Panc1 (cell line): ENCODE measurements around the gene NPNT. TPM values are rescaled to one million over a fixed set of nuclear protein-coding genes. Genes with fewer than 3 reads are reported as not detected.

Experiments used
- ATAC-seq: fragments of 200-7000 bp; cut with Tn5 transposase; 2 replicates; pipeline ENCODE4 v1.9.1; 2020; ENCODE audit warnings: mild to moderate bottlenecking, moderate library complexity
- BruUV-seq: library from RNA; stranded (reverse); fragments of 400-500 nt; replicated peaks from 2 replicates; lab custom pipeline; 2021; lab: Mats Ljungman, UMichigan
- CTCF ChIA-PET: fragments of 300-600 bp; sonication (Branson Sonifier 250); formaldehyde crosslinking; loops from one replicate; lab custom pipeline; 2022; ENCODE audit warnings: antibody characterized with exemption; lab: Charles Lee
- POLR2A ChIA-PET: fragments of 300-600 bp; sonication (Branson Sonifier 250); formaldehyde crosslinking; loops from one replicate; lab custom pipeline; 2022; ENCODE audit warnings: antibody characterized with exemption; lab: Charles Lee
- DNase-seq: peaks from one replicate; pipeline ENCODE4 v3.0.0-alpha.2; 2010; ENCODE audit warnings: low read depth, low spot score
- H3K27ac ChIP-seq: 2 replicates; pipeline ENCODE4 v1.5.1; 2011; ENCODE audit warnings: mild to moderate bottlenecking, low read length, inconsistent platforms
- H3K27me3 ChIP-seq: fragments of 200-500 bp; sonication (Bioruptor generic); 2 replicates; pipeline ENCODE4 v1.6.0; 2014; ENCODE audit warnings: low read length, inconsistent platforms; ENCODE audit not compliant: control insufficient read depth, insufficient read depth
- H3K36me3 ChIP-seq: fragments of 200-500 bp; sonication (Bioruptor generic); 2 replicates; pipeline ENCODE4 v1.5.1; 2014; ENCODE audit warnings: inconsistent platforms, mild to moderate bottlenecking, low read length, moderate library complexity; ENCODE audit not compliant: control insufficient read depth, insufficient read depth
- H3K4me1 ChIP-seq: 2 replicates; pipeline ENCODE4 v1.5.1; 2011; ENCODE audit warnings: inconsistent platforms, mild to moderate bottlenecking, low read length, moderate library complexity; ENCODE audit not compliant: control insufficient read depth, insufficient read depth
- H3K4me3 ChIP-seq, 2 experiments: 2 replicates each; pipeline ENCODE4 v1.5.1; 2011 to 2012; ENCODE audit warnings: low read depth in 2 of 2, low read length in 2 of 2, mild to moderate bottlenecking in 2 of 2, inconsistent platforms in 1 of 2, moderate library complexity in 1 of 2
- H3K9me3 ChIP-seq: fragments of 200-500 bp; sonication (Bioruptor generic); 2 replicates; pipeline ENCODE4 v1.5.1; 2014; ENCODE audit warnings: low read depth, mild to moderate bottlenecking, inconsistent platforms, low read length, moderate library complexity; ENCODE audit not compliant: control insufficient read depth, insufficient read depth
- CTCF ChIP-seq: fragments of 450-650 bp; IDR thresholded peaks from 2 replicates; pipeline ENCODE4 v1.5.1; 2017; ENCODE audit warnings: mild to moderate bottlenecking
- POLR2AphosphoS5 ChIP-seq: IDR thresholded peaks from 2 replicates; pipeline ENCODE4 v1.6.1; 2012; ENCODE audit warnings: mild to moderate bottlenecking, low read depth, low read length, moderate library complexity
- SIN3A ChIP-seq: IDR thresholded peaks from 2 replicates; pipeline ENCODE4 v1.6.1; 2012; ENCODE audit warnings: low read depth, mild to moderate bottlenecking, low read length, moderate library complexity, borderline replicate concordance; ENCODE audit not compliant: insufficient read depth
- TCF7L2 ChIP-seq: IDR thresholded peaks from 2 replicates; pipeline ENCODE4 v1.6.1; 2011; ENCODE audit warnings: mild to moderate bottlenecking, low read depth, low read length, inconsistent platforms
- in situ Hi-C: cut with HindIII; loops from 2 replicates; pipeline ENCODE4 v1.10.0; 2016; ENCODE audit warnings: low sequenced_read_pairs, low pct_unique_long_range_greater_than_20kb
- intact Hi-C: fragments of 100-400 bp; cut with micrococcal nuclease; formaldehyde crosslinking; loops from one replicate; pipeline ENCODE4 v1.10.0; 2022; ENCODE audit not compliant: unreplicated experiment
- total RNA-seq: library from RNA; stranded (reverse); gene quantifications from one replicate; pipeline ENCODE4 v1.2.1, GENCODE V29; 2021; ENCODE audit not compliant: unreplicated experiment
- TF ChIP-seq, protein P1 (sequence below), 2 experiments: IDR thresholded peaks; 2 replicates each; pipeline ENCODE4 v1.6.1; 2011 to 2012; ENCODE audit warnings: low read depth in 2 of 2, control low read depth in 1 of 2, low read length in 1 of 2, mild to moderate bottlenecking in 1 of 2, moderate library complexity in 1 of 2; ENCODE audit not compliant: insufficient read depth in 1 of 2

NPNT gene
- total RNA-seq, 1 experiment from 2014 or later, result 1.9 TPM

DNA sequence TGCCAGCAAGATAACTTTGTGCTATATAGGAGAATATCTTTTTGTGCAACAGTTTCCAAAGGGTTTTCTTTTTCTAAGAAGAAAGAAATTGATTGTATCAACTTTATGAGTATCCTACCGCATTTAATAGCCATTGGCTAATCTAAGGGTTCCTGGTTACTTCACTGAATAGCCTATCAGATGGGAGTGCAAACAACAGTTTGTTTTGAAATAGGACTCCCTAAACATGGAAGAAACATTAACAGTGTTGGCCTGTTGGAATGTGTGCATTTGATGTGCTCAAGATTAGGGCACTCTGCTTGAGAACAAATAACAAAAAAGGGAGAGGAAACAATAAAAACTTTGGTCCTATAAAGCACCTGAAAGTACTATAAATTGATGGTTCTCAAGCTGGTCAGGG, 29.1 kb downstream of the NPNT start:
- no peaks in the 10 kb centered on the region for H3K4me1 ChIP-seq
- no peak for TF ChIP-seq CTCF
- no peak for TF ChIP-seq TCF7L2
- TF ChIP-seq, protein P1, sequence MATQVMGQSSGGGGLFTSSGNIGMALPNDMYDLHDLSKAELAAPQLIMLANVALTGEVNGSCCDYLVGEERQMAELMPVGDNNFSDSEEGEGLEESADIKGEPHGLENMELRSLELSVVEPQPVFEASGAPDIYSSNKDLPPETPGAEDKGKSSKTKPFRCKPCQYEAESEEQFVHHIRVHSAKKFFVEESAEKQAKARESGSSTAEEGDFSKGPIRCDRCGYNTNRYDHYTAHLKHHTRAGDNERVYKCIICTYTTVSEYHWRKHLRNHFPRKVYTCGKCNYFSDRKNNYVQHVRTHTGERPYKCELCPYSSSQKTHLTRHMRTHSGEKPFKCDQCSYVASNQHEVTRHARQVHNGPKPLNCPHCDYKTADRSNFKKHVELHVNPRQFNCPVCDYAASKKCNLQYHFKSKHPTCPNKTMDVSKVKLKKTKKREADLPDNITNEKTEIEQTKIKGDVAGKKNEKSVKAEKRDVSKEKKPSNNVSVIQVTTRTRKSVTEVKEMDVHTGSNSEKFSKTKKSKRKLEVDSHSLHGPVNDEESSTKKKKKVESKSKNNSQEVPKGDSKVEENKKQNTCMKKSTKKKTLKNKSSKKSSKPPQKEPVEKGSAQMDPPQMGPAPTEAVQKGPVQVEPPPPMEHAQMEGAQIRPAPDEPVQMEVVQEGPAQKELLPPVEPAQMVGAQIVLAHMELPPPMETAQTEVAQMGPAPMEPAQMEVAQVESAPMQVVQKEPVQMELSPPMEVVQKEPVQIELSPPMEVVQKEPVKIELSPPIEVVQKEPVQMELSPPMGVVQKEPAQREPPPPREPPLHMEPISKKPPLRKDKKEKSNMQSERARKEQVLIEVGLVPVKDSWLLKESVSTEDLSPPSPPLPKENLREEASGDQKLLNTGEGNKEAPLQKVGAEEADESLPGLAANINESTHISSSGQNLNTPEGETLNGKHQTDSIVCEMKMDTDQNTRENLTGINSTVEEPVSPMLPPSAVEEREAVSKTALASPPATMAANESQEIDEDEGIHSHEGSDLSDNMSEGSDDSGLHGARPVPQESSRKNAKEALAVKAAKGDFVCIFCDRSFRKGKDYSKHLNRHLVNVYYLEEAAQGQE (IDR thresholded peaks at IDR 0.05; ENCODE audit: insufficient read depth in 1 of 2, low read depth in 2 of 2, low read length in 1 of 2), result no peak
- no peak for TF ChIP-seq POLR2AphosphoS5
- TF ChIP-seq SIN3A, result no peak
- ATAC-seq, result no peak
- H3K9me3 ChIP-seq, result no peaks in the 10 kb centered on the region
- CTCF ChIA-PET, result no interaction called here
- POLR2A ChIA-PET, result no interaction called here
- H3K27me3 ChIP-seq, result no peaks in the 10 kb centered on the region
- in situ Hi-C loops (no loop called here), intact Hi-C loops (no loop called here)
- H3K4me3 ChIP-seq, result no peak overlapping the region
- no TSS peak for BruUV-seq
- no peak for DNase-seq
- H3K36me3 ChIP-seq, result no peaks in the 10 kb centered on the region
- no peak overlapping the region for H3K27ac ChIP-seq

DNA sequence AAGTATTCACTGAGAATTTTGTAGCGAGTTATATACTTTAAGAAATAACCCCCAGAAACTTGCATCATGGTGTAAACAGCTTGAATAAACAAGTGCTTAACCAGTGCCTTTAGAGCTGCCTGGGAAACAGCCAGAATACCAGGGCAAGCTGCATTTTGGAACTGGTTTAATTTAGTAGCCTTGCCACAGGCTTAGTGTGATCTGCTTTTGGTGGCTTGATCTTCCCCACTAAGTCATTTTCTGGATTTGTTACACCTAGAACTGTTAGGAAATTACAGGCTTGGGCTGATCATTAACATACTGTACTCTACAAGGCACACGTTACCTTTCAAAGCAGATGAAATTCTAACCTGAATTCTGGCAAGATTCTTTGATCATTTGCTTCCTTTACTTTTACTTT, 35.4 kb downstream of the NPNT start:
- Histone ChIP-seq H3K27ac (no peak overlapping the region), H3K36me3 (no peaks in the 10 kb centered on the region), H3K27me3 (no peaks in the 10 kb centered on the region), H3K4me1 (no peaks in the 10 kb centered on the region), H3K9me3 (no peaks in the 10 kb centered on the region), H3K4me3 (no peak overlapping the region)
- DNase-seq (no peak), ATAC-seq (no peak)
- ChIA-PET CTCF (no interaction called here), POLR2A (no interaction called here)
- in situ Hi-C loops, result no loop called here
- TF ChIP-seq TCF7L2, result no peak
- TF ChIP-seq POLR2AphosphoS5, result no peak
- TF ChIP-seq, protein P1 (IDR thresholded peaks at IDR 0.05; ENCODE audit: insufficient read depth in 1 of 2, low read depth in 2 of 2, low read length in 1 of 2), result no peak
- intact Hi-C loops, result no loop called here
- BruUV-seq, result no TSS peak
